NCI-H2029 treated with DMSO at 0.1 percent for 48 hours (cell line): ENCODE measurements around the gene KCNJ10.

Experiments
- DNase-seq: peaks from one replicate; lab custom pipeline; 2025; lab: John Stamatoyannopoulos, UW

Gene KCNJ10

GRCh38 chr1:159990005-159990404 lies 80.0 kb downstream of the KCNJ10 start:
- no peak for DNase-seq

GRCh38 chr1:159989581-159989980 lies 80.4 kb downstream of the KCNJ10 start:
- no peak for DNase-seq

GRCh38 chr1:159988006-159988405 lies 82.0 kb downstream of the KCNJ10 start:
- no peak for DNase-seq

GRCh38 chr1:159987186-159987585 lies 82.8 kb downstream of the KCNJ10 start:
- no peak for DNase-seq

- no peak for DNase-seq
Measured at GRCh38 chr1:159986531-159986930, 83.4 kb downstream of the KCNJ10 start.

- DNase-seq = no peak
Measured at GRCh38 chr1:159986093-159986492, 83.9 kb downstream of the KCNJ10 start.

GRCh38 chr1:159985473-159985872 lies 84.5 kb downstream of the KCNJ10 start:
- no peak for DNase-seq

- no peak for DNase-seq
Measured at GRCh38 chr1:159983681-159984080, 86.3 kb downstream of the KCNJ10 start.

GRCh38 chr1:159982280-159982679 lies 87.7 kb downstream of the KCNJ10 start:
- no peak for DNase-seq

- DNase-seq = no peak
Measured at GRCh38 chr1:159981351-159982055, 88.5 kb downstream of the KCNJ10 start.

- no peak for DNase-seq
Measured at GRCh38 chr1:159980786-159981185, 89.2 kb downstream of the KCNJ10 start.

- DNase-seq = no peak
Measured at GRCh38 chr1:159980076-159980475, 89.9 kb downstream of the KCNJ10 start.

- DNase-seq = no peak
Measured at GRCh38 chr1:159979257-159979656, 90.7 kb downstream of the KCNJ10 start.

- no peak for DNase-seq
Measured at GRCh38 chr1:159978107-159978398, 91.9 kb downstream of the KCNJ10 start.

- DNase-seq = no peak
Measured at GRCh38 chr1:159977364-159978106, 92.4 kb downstream of the KCNJ10 start.

- DNase-seq = no peak
Measured at GRCh38 chr1:159974350-159974965, 95.5 kb downstream of the KCNJ10 start.

GRCh38 chr1:159973350-159973940 lies 96.5 kb downstream of the KCNJ10 start:
- DNase-seq = no peak

GRCh38 chr1:159972443-159973205 lies 97.3 kb downstream of the KCNJ10 start:
- no peak for DNase-seq

- no peak for DNase-seq
Measured at GRCh38 chr1:159970932-159971342, 99.0 kb downstream of the KCNJ10 start.

- DNase-seq = no peak
Measured at GRCh38 chr1:159968901-159969300, 101.1 kb downstream of the KCNJ10 start.

- no peak for DNase-seq
Measured at GRCh38 chr1:159965263-159965662, 104.7 kb downstream of the KCNJ10 start.

GRCh38 chr1:159964144-159964543 lies 105.8 kb downstream of the KCNJ10 start:
- DNase-seq = no peak
